ENCODE results near the gene PHLDB3.

PHLDB3 gene

DNA sequence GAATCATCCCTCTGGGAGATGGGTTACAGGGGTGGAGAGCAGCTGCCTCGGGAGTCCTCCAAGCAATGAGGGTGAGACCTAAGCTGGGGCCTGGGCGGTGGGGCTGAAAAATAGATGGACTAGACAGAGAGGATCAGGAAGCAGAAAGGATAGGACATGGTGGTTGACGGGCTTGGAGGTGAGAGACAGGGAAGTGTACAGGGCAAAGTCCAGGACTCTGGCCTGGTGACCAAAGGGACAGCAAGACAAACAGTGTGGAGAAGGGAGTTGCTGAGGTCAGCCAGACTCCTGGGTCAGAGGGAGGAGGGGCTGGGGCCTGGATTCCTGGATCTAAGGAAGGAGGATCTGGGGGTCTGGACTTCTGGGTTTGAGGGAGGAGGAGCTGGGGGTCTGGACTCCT, 5.5 kb downstream of the PHLDB3 start:
- DNase-seq (ENCODE audit: low read depth in 2 of 2), result no peak

DNA sequence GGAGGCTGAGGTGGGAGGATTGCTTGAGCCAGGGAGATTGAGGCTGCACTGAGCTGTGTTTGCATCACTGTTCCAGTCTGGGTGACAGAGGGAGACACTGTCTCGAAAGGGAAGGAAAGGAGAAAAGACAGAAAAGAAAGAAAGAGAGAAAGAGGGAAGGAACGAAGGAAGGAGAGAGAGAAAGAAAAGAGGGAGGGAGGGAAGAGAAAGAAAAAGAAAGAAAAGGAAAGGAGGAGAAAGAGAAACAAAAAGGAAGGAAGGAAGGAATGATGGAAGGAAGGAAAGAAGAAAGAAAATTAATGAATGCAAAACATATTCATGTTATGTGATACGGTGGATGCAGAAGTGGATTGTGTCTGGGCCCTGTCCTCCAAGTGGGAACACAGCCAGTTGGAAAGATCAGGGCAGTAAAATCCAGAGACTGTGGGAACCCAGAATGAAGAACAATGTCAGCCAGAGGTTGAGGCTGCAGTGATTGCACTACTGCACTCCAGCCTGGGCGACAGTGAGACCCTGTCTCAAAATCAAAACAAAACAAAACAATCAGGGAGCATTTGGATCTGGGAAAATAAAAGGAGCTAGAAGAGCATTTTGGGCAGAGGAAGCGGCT, 6.2 kb downstream of the PHLDB3 start:
- DNase-seq (ENCODE audit: low read depth in 2 of 2), result no peak

DNA sequence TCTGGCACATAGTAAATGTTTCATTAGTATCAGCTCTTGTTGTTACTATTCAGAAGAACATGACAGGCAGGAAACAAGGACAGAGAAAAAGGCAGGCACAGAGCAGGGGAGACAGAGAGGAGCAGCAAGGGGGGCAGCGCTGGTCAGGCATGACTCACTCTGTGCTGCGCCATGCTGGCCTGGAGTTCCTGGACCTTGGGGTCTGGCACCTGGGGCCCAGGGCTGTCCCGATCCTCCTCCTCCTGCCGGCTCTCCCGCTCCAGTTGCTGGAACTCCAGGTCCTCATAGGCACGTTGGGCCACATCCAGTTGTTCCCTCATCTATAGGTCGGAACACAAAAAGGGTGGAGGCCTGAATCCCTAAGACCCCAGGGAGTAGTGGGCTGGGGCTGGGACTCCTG, 7.6 kb downstream of the PHLDB3 start:
- no peak for DNase-seq (ENCODE audit: low read depth in 2 of 2)

DNA sequence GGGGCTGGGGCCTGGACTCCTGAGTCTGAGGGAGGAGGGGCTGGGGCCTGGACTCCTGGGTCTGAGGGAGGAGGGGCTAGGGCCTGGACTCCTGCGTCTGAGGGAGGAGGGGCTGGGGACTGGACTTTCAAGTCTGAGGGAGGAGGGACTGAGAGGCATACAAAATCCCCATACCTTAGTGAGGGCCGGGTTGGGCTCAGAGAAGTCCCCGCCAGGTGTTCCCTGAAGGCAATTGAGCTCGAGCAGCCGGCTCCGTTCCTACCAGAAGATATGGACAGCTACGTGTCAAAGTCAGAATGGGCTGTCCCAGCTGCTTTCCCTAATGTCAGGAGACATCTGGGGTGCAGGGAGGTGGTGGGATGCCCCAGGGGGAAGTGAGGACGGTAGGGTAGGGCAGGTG, 9.5 kb downstream of the PHLDB3 start:
- DNase-seq (ENCODE audit: low read depth in 2 of 2), result no peak

DNA sequence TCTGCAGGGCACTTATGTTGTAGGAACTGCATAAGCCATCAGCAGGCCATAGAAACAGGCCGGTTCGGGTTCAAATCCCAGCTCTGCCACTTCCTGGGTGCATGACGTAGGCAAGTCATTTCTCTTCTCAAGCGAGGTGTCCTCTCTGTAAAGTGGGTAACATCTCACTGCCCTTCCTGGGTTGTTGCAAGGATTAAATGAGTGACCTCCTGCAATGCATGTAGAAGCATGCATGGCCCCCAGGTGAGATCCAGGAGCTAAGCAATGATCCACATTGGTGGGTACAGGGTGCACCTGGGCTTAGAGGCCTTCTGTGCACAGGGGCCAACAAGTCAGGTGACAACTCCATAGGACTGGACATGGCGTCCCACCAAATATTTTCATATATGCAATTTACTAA, 13.8 kb downstream of the PHLDB3 start:
- DNase-seq (ENCODE audit: low read depth in 2 of 2), result no peak

DNA sequence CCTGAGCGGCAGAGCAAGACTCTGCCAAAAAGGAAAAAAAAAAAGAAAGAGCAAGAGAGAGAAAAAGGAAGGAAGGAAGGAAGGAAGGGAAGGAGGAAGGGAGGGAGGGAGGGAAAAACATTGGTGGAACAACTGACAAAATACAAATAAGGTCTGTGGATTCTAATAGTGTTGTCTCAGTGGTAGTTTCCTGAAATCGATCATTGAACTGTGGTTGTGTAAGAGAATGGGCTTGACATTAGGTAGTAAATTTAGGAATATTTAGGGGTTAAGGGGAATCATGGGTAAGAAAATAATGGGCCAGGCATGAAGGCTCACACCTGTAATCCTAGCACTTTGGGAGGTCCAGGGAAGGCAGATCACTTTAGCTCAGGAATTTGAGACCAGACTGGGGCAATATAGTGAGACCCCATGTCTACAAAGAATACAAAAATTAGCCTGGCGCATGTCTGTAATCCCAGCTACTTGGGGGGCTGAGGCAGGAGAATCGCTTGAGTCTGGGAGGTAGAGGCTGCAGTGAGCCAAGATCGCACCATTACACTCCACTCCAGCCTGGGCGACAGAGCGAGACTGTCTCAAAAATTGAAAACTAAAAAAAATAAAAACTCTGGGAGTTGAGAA, 14.5 kb downstream of the PHLDB3 start:
- no peak for DNase-seq (ENCODE audit: low read depth in 2 of 2)

DNA sequence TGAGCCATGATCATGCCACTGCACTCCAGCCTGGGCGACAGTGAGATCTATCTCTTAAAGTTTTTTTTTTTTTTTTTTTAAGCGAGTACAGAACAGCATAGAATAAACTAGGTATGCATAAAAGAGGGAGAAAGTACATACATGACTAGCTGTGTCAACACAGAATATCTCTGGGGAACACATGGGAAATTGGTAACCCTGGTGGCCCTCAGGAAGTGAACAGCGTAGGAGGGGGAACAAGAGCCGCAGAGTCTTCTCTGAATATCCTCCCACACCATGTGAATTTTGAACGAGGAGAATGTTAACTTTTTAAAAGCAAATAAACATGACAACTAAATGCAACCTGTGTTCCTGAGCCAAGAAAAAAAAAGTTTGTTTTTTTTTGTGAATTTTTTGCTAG, 15.2 kb downstream of the PHLDB3 start:
- DNase-seq (ENCODE audit: low read depth in 2 of 2), result no peak

DNA sequence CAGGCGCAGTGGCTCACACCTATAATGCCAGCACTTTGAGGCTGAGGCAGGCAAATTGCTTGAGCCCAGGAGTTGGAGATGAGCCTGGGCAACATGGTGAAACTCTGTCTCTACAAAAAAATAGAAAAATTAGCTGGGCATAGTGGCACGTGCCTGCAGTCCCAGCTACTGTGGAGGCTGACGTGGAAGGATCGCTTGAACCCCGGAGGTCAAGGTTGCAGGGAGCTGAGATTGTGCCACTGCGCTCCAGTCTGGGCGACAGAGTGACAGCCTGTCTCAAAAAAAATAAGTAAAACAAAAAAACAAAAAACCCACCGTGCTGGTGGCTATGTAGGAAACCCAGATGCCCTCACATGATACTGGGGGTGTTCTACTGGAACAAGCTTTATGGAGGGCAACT, 16.4 kb downstream of the PHLDB3 start:
- DNase-seq (ENCODE audit: low read depth in 2 of 2), result no peak

DNA sequence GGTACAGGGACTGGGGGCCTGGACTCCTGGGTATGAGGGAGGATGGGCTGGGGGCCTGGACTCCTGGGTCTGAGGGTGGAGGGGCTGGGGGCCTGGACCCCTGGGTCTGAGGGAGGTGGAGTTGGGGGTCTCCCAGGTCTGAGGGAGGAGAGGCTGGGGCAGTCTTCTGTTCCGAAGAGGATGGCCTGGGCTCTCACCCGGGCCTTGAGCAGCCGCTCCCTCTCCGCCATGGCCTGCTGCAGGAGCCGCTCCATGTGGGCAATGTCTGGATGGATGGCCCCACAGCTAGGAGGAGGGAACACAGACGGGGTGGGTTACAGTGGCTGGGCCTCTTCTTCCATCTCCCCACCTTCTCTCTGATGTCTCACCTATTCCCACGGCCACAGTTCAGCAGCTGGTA, 18.1 kb downstream of the PHLDB3 start:
- no peak for DNase-seq (ENCODE audit: low read depth in 2 of 2)

DNA sequence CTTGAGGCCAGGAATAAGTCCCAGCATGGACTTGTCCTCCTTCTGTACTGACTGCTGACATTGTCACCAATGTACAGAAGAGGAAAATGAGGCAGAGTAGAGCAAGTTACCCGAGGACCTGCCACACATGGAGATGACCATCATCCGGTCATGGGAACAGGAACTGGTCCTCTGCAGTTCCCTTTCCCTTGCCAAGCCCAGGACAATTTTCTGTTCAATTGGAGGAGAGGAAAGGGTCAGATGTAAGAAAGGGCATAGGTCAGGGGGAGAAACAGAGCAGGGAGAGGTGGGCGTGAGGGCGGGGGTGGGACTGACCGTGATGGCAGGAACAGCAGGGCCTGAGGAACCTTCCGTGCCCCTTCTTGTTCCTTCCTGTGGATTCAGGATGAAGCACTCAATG, 18.6 kb downstream of the PHLDB3 start:
- DNase-seq (ENCODE audit: low read depth in 2 of 2), result no peak

DNA sequence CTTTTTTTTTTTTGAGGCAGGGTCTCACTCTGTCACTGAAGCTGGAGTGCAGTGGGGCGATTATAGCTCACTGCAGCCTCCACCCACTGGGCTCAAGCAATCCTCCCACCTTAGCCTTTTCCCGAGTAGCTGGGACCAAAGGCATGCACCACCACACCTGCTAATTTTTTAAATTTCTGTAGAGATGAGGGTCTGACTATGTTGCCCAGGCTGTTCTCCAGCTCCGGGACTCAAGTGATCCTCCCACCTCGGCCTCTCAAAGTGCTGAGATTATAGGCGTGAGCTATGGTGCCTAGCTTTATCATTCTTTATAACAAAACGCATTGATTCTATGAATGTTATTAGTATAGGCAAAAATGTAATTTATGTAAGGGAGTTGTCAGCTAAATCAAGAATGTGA, 21.3 kb downstream of the PHLDB3 start:
- no peak for DNase-seq (ENCODE audit: low read depth in 2 of 2)

DNA sequence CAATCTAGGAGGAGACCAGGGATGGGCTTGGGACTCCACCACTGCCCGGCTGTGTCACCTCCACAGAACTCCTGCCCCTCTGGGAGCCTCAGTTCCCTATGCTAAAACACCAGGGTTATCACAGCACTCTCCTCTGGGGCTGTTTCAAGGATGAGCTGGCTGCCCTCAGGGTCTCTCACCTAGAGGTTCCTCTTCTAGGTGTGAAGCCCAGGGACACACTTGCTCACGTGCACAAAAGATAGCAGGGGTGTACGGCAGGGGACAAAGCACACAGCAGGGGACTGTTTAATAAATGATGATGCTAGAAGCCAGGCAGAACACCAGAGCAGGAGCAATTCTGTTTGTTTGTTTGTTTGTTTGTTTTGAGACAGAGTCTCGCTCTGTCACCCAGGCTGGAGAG, 22.4 kb downstream of the PHLDB3 start:
- no peak for DNase-seq (ENCODE audit: low read depth in 2 of 2)

DNA sequence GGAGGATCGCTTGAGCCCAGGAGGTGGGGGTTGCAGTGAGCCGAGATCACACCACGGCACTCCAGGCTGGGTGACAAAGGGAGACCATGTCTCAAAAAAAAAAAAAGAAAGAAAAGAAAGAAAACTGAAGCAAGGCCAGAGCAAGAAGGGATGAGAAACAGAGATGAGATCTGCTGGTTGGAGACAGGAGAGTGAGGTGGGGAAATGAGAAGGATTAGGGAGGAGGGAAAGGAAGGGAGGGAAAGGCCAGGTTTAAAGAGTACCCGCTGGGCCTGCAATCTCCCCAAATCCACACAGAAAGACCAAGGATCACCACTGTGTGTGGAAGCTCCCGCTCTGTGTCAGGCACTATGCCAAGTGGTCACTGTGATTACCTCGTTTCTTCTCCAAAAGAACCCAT, 22.8 kb downstream of the PHLDB3 start:
- no peak for DNase-seq (ENCODE audit: low read depth in 2 of 2)

DNA sequence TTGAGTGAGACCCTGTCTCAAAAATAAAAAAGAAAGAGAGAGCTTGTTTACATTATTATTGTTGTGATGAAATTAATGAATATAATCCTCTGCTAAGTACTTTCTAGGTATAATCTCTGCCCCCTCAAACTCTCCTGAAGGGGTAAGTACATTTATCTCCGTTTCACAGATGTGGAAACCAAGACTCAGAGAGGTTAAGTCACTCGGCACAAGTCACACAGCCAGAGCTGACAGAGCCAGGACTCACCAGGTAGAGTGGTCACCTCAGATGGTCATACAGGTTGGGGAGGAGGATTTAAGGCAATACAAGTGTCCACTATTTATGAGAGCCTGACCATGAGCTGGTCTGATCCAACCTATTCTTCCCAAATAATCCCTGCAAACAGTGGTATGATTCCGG, 24.0 kb downstream of the PHLDB3 start:
- no peak for DNase-seq (ENCODE audit: low read depth in 2 of 2)

DNA sequence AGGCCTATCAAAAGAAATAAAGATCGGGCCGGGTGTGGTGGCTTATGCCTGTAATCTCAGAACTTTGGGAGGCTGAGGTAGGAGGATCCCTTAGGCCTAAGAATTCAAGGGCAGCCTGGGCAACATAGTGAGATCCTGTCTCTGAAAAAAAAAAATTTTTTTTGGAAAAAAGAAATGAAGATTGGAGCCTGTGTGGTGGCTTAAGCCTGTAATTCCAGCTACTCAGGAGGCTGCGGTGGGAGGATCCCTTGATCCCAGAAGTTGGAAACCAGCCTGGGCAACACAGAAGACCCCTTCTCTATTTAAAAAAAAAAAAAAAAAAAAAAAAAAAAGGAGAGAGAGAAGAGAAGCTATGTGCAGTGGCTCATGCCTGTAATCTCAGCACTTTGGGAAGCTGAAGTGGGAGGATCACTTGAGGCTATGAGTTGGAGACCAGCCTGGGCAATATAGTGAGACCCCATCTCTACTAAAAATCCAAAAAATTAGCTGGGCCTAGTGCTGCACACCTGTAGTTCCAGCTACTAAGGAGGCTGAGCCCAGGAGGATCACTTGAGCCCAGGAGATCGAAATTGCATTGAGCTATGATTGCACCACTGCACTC, 24.5 kb downstream of the PHLDB3 start:
- DNase-seq (ENCODE audit: low read depth in 2 of 2), result no peak

DNA sequence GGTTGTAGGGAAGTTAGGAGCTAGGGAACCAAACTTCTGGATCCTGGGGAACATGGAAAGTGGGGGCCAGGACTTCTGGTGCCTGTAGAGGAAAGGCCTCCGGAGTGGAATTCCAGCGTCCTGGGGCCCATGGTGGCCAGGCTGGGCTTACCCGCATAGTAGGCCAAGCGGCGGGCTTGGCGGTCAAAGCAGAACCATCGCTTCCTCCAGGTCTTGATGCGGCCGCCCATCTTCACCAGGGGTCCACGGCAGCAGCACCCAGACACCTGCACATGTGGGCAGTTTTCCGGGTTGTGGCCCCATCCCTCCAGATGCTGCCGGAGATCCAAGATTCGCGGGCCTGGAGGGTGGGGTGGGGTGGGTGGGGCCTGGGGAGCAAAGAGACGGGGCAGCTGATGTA, 25.3 kb downstream of the PHLDB3 start:
- DNase-seq (ENCODE audit: low read depth in 2 of 2), result no peak

DNA sequence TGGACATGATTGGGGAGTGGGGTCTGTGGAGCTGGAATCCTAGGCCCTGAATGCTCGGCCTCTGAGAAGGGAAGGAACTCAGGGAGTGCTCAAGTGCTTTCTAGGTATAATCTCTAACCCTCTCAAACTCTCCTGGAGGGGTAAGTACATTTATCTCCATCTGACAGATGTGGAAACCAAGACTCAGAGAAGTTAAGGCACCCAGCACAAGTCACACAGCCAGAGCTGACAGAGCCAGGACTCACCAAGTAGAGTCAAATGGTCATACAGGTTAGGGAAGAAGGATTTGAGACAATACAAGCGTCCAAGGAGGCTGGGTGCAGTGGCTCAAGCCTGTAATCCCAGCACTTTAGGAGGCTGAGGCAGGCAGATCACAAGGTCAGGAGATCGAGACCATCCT, 26.2 kb downstream of the PHLDB3 start:
- no peak for DNase-seq (ENCODE audit: low read depth in 2 of 2)

DNA sequence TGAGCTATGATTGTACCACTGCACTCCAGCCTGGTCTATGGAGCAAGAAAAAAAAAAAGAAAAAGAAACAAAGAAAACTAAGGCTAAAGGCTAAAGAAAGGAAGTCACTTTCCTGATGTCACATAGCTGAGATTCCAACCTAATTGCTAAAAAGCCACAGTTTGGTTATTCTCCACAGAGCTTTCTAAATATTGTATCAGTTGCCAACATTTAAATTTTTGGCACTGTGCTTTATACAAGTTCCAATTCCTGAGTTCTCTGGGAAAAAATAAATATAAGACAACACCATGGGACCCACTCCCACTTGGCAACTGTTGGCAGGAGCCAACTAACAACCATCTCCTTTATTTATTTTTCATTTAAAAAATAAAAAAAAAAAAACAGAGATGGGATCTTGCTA, 27.9 kb downstream of the PHLDB3 start:
- DNase-seq (ENCODE audit: low read depth in 2 of 2), result no peak

DNA sequence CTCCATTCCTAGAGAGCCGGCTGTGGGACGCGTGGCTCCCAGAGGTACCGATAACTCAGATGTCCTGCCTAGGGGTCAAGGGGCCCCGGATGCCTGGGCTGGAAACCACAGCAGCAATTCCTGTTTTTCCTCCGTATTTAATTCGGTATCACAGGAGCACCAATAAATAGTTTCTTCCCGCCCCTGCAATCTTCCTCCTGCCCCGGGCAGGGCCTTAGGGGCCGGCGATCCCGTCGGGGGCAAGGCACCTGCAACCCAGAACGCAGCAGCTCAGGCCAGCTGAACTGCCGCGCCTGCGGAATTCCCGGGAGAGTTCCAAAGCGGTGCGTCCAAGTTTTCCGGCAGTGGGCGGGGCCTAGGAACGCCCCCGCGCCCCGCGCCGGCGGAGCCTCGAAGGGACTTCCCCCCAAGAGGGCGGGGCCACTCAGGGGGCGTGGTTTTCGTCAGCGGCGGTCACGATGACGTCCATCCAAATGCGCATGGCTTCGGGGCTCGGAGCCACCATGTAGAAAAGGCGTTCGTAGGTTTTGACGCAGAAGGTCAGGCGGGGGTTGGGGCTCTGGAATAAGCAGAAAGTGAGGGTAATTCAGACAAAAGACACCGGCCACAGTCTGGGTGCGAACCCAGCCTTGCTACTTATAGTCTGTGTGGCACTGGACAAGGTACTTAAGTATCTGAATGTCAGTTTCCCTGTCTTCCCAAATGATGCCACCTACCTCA, 29.4 kb downstream of the PHLDB3 start:
- peak; percentile 87 to 91 for DNase-seq (ENCODE audit: low read depth in 2 of 2)

DNA sequence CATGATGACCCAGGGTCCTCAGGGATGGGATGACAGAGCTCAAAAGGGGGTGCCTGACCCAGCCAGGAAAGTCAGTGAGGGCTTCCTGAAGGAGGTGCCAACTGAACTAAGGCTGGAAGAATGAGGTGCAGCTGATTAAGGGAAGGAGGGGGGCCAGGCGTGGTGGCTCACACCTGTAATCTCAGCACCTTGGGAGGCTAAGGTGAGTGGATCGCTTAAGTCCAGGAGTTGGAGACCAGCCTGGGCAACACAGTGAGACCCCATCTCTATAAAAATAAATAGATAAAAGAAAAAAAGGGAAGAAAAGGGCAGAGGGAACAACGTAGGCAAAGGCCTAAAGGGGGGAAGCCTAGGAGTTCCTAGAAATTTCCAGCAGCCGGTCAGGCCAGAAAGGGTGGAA, 30.1 kb downstream of the PHLDB3 start:
- DNase-seq (ENCODE audit: low read depth in 2 of 2), result no peak

DNA sequence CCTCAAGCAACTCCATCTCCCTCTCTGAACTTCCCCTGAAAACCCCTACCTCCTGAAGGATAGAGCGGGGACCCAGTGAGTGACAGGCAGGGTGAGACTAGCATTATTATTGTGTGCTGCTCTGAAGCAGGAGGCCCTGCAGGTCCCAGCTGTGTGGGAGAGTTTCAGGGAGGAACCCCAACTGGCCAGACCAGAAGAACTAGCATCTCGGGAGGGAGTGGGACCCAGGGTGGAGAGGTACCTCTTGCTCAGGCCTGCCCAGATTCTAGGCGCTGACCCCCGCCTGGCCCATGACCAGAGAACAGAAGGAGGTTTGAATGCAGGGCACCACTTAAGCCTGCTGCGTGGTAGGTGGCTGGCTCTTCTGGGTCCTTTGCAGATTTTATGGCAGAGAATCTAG, 33.5 kb downstream of the PHLDB3 start:
- no peak for DNase-seq (ENCODE audit: low read depth in 2 of 2)

DNA sequence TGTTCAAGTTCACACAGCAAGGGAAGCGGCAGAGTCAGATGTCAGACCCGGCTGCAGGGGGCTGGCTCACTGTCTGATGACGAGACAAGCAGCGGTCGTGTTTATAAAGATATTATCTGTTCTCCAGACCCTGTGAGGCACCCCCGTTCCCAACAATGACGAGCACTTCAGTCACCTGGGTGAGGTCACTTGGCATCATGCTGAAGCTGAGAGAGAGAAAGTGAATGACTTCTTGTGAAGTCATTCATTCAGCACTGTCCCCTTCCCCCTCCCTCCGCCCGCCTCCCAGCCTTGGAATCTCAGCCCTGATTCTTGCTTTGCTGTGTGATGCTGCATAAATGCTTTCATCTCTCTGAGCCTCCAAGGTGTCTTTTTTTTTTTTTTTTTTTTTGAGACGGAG, 34.3 kb downstream of the PHLDB3 start:
- peak; percentile 27 to 50 for DNase-seq (ENCODE audit: low read depth in 2 of 2)

DNA sequence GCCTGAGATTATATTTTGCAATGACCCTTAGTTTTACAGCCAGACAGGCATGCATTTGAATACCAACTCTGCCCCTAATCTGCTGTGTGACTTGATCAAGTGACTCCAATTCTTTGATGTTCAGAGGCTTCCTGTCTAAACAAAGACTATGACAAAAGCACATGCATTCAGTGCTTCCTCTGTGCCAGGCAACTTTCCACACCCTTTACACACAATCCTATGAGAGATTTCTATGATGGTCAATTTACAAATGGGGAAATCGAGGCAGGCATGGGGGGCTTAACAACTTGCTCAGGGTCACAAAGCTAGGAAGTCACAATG, 35.4 kb downstream of the PHLDB3 start:
- DNase-seq (ENCODE audit: low read depth in 2 of 2), result no peak

Measured in stimulated activated CD8-positive, alpha-beta memory T cell treated with anti-CD3 and anti-CD28 coated beads, Interleukin-15, amount 100 ng/mL, for 4 hours (primary cell).